ENCODE results near the gene ELAVL2.

GRCh38 chr9:23659346-23660006 lies 166.6 kb downstream of the ELAVL2 start:
- no peak for TF ChIP-seq POLR2A (IDR thresholded peaks at IDR 0.05; ENCODE audit: extremely low read depth, insufficient read length)
- no peak for TF ChIP-seq MYC (IDR thresholded peaks at IDR 0.05; ENCODE audit: low read depth, low read length)

All from NB4 (cell line).